GM18520 (cell line): ENCODE measurements around the gene PAM.
"Not testable (repeated sequence)": the region's sequence is repeated elsewhere in the genome, so short reads cannot be mapped to it uniquely, and the experiment has no call there.

Source experiments
- ATAC-seq: cut with Tn5 transposase; IDR thresholded peaks from one replicate; pipeline ENCODE4 v1.9.1; 2021; ENCODE audit not compliant: unreplicated experiment

PAM gene

GRCh38 chr5:102750151-102750834 is 4.8 kb upstream of the PAM start:
- ATAC-seq: no peak

DNA sequence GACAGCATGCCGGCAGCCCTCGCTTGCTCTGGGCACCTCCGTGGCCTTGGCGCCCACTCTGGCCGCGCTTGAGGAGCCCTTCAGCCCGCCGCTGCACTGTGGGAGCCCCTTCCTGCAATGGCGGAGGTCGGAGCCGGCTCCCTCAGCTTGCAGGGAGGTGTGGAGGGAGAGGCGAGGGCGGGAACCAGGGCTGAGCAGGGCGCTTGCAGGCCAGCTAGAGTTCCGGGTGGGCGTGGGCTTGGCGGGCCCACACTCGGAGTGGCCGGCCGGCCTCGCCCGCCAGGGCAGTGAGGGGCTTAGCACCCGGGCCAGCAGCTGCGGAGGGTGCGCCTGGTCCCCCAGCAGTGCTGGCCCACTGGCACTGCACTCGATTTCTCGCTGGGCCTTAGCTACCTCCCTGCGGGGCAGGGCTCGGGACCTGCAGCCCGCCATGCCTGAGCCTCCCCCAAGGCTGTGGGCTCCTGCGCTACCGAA is 3.2 kb upstream of the PAM start:
- ATAC-seq: not testable (repeated sequence)

- no peak for ATAC-seq
These were observed 977 bp upstream of the PAM start for GRCh38 chr5:102753889-102754766.

DNA sequence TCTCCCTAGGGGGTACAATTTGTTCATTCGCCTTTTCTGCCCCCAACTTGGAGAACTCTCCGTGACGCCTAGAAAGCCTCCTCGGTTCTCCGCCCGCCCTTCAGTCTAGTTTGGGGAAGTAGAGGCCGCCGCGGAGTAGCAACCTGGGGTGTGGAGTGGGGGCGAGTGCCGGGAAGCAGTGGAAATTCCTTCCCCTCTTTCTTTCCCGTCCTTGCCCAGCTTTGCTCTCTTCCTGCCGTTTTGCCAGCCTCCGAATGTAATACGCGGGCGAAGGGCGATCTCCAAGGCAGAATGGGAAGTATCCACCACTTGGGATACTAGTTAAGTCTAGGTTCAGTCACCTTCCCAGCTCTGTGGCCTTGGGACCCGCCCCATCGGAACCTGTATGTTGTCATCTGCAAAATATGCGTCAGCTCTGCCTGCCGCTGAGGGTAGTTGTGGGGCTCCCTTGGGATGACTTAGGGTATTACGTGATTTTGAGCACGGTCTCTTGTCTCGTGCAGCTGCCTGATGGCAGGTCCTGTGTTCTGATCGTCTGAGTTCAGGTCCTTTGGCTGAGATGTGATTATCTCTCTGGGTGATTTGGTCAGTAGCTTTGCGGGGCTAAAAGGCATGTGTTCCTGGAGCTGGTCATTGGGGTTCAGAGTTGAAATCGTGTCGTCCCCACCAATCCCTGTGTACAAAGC is 724 bp downstream of the PAM start:
- peak; percentile 76 for ATAC-seq

DNA sequence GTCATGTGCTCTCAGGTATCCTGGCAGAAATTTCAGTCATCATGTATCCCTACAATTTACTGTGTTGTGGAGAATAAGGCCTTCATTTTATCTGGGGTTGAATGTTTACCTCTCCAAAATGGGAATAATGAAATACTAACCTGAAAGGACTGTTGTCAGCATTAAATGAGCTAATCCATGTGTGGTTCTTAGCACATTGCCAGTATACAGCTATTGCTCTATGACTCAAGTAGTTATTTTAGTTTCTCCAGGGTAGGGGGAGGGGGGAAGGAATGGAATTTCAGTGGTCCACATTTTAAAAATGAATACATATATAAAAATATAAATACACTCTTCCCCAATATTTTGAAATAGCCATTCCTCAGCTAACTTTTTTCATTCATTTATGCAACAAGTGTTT is 3.5 kb downstream of the PAM start:
- ATAC-seq: no peak

DNA sequence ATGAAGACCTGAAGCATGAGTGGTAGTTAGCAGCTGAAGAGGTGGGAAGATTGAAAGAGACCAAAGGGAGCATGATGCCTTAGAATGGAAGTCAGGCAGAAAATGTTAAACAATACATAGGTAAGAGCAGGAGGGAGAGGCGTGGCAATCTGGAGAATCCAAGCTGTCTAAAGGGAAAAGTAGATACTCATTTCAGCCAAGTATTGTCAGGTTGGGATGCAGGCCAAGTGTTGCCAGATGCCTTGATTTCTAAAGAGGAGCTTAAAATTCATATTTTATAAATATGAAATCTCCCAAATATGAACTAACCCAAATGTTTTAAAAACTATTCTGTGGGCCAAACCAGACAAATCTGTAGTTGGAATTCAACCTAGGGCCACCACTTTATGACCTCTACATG is 4.2 kb downstream of the PAM start:
- ATAC-seq: no peak

DNA sequence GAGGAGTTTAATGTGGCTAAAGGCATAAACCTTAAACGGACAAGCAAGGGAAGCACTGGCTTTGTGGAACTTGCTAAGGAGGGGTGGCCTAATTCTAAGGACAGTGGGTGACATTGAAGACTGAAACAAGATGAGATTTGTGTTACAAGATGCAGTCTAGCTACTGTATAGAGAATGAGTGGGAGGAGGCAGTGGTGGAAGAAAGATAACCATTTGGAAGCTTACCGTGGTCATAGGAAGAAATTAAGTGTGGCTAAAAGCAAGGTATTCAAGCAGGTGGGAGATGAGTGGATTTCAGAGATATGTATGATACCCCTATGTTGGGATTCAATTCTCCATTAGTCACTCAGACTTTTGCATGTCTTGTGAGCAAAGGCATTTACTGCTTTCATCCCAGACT is 4.6 kb downstream of the PAM start:
- no peak for ATAC-seq

DNA sequence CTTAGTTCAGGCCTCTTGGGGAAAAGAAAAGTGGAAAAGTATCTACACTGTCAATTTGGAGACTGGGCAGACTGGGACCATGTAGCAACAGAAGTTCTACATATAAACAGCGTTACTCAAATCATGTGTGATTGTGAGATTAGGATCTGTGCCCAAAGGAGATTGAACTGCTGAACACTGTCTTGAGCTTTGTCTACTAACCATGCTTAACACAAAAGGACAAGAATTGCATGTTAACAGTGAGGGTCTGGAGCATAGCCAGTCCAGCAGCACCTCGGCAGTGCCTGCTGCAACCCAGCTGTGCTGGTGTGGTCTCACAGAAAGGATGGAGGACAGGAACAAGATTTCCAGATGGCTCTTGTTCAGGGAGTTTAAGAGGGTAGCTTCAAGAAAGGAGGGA is 5.7 kb downstream of the PAM start:
- ATAC-seq: no peak

DNA sequence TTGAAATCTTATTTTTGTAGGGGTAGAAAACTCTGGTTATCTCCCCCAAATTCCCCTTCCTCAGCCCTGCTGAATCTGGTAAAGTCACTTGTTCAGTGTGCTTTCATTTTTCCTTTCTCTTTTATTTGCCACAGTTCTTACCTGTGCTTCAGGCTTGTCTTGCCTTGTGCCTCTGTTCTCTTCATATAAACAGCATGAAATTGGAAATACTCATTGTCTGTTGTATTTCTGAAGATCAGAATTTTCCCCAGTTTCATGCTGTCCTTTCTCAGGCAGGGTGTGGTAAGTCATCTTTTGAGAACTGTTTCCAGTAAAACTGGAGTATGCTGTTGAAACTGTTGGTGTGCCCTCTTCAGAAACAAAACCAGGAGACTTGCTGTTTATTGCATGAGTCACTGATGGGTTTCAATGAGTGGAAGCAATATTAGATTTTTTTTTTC is 7.0 kb downstream of the PAM start:
- peak; percentile 82 for ATAC-seq

DNA sequence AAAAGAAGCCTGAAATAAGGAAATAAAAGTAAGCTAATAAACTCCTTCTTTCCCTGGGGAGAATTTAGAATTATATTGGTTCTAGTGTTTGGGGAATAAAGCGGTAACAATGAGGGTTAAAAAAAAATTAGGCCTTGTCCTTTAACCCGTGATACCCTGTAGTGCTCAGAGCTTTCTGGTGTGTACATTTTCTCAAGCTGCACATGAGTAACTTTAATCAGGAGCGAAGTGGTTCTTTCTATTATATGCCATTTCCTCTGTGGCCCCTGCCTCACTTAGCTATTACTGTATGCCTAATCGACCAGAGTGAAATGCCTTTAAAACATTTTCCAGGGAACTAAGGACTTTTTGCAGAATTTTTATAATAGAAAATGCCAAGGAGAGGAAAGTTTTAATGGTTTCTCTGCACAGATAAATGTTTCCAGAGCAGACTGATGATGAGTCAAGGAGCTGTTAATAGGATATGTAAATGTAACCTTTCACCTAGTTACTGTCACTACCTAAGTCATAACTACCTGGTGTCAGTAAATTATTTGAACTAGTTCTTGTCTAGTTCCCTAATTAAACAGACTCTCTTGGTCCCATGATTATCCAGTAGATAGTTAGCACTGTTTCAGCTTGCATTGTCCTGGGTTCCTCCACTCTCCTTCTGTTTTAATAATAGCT is 7.6 kb downstream of the PAM start:
- ATAC-seq: no peak

DNA sequence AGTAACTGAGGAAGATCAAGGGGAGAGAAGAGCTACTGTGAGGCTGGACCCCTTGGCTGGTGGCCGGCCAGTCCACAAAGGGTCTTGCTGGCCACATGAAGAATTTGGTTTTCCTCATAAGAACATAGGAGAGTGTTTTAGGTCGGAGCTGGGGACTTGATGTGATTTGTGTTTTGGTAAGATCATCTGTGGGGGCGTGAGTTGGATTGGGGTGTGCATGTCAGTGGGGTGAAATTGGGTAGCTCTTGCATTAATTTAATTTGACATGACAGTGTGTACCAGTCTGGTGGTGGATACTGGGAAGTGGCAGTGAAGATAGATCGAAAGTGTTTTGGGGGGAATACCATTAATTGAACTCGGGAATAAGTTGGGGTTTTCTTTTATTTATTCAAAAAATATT is 8.6 kb downstream of the PAM start:
- no peak for ATAC-seq

- no peak for ATAC-seq
These were observed 9.4 kb downstream of the PAM start for GRCh38 chr5:102764381-102765004.

DNA sequence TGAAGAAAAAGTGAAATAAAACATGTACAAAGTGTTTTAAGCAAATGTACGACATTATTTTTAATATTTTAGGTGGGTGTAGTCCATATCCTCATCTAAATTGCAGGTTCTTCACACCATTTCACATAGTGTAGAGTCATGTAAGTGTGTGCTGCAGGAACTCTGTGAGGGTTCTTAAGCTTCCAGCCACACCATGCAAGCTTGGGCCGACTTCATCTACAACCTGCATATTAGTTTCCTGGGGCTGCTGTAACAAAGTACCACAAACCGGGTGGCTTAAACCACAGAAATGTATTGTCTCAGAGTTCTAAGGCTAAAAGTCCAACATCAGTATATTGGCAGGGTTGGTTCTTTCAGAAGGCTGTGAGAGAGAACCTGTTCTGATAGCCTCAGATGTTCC is 10.2 kb downstream of the PAM start:
- no peak for ATAC-seq

DNA sequence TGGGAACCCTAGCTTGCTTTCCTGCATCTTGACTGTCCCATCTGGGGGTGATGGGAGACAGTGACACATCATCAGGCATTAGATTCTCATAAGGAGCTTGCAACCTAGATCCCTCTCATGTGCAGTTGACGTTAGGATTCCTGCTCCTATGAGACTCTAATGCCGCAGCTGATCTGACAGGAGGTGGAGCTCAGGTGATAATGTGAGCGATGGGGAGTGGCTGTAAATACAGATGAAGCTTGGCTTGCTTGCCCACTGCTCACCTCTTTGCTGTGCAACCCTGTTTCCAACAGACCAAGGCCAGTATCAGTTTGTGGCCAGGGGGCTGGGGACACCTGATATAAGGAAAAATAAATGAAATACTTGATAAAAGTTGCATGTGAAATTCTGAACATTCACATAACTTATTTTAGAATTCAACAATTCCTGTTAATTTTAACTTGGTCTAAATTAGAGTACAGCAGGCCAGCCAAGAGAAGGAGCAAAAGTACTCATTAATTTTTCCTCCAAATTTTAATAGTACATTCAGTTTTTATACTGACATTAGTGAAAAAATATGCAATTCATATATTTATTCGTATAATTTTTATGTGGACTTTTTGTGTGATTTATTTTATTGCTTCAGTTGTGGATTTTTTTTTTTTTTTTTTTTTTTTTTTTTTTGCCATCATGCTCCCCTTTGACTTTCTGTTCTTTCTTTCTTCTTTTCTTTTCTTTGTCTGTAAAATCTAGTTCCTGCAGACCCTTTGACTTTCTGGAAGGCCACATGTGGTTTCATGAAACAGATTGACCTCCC is 11.4 kb downstream of the PAM start:
- ATAC-seq: no peak

GRCh38 chr5:102767862-102768261 is 12.8 kb downstream of the PAM start:
- peak; percentile 78 for ATAC-seq

DNA sequence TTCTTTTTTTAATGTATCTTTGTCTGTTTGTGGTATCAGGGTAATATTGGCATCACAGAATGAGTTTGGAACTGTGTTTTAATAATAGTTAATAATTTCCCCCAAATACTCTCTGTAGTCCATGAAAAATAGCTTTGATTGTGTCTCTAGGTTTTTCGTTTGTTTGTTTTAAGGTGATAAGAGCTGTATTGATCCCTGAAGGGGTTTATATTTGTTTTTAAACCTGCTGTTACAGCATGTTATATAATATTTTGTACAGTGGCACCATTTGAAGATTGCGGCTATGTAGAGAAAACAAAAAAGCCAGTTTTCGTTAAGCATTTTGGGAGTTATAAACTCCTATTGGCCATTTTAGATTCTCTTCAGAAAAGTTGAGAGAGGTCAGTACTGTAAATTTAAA is 15.7 kb downstream of the PAM start:
- no peak for ATAC-seq

DNA sequence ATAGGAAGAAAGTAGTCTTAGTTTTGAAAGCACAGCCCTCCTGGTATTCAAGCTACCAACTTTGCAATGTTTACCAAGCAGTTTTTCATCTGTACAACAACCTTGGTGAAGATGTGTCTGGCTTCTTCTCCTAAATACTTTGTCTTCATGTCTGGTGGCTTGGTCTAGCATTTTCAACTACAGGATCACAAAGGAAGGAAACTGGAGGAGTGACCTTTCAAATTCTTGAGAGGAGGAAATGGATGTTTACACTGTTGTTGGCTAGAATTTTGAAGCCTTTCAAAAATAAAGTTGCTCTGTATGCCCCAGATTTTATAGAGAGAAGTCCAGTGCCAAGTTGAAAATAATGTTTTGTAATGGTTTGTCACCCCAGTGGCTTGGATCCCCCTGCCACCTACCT is 16.3 kb downstream of the PAM start:
- ATAC-seq: no peak

- no peak for ATAC-seq
These were observed 17.2 kb downstream of the PAM start for GRCh38 chr5:102772273-102772672.

GRCh38 chr5:102773133-102773532 is 18.0 kb downstream of the PAM start:
- no peak for ATAC-seq

DNA sequence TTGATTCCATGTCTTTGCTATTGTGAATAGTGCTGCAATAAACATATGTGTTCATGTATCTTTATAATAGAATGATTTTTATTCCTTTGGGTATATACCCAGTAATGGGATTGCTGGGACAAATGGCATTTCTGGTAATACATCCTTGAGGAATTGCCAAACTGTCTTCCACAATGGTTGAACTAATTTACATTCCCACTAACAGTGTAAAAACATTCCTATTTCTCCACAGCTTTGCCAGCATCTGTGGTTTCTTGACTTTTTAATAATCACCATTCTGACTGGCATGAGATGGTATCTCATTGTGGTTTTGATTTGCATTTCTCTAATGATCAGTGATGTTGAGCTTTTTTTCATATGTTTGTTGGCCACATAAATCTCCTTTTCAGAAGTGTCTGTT is 20.7 kb downstream of the PAM start:
- ATAC-seq: not testable (repeated sequence)
